K562 (cell line): ENCODE results near the gene ASCC1. TPM values are rescaled to one million over a fixed set of nuclear protein-coding genes. Genes with fewer than 3 reads are reported as not detected.

Experiments
- ADNP ChIP-seq: fragments of 200-800 bp; sonication (Bioruptor generic); IDR thresholded peaks from 2 replicates; pipeline ENCODE4 v1.6.1; 2016; ENCODE audit warnings: missing genetic modification characterization, missing compliant biosample characterization
- ARID1B ChIP-seq: fragments of 450-650 bp; IDR thresholded peaks from 2 replicates; pipeline ENCODE4 v1.6.1; 2016; ENCODE audit warnings: antibody characterized with exemption, mild to moderate bottlenecking, inconsistent platforms
- GABPA ChIP-seq: fragments of 200-800 bp; sonication (Bioruptor generic); conservative IDR thresholded peaks from 2 replicates; pipeline ENCODE4 v1.6.1; 2016; ENCODE audit warnings: low read depth, missing genetic modification characterization, missing compliant biosample characterization
- MAX ChIP-seq: sonication (generic); formaldehyde crosslinking; IDR thresholded peaks from 2 replicates; pipeline ENCODE4 v1.9.0; 2022; ENCODE audit warnings: mild to moderate bottlenecking, missing genetic modification reagents
- MLX ChIP-seq, 2 experiments: fragments of 450-650 bp in 1 of 2; sonication (generic) in 1 of 2; formaldehyde crosslinking; conservative IDR thresholded peaks; 2 replicates each; pipeline versions ENCODE4 v1.4.0 to v1.8.1; 2020 to 2022; ENCODE audit warnings: mild to moderate bottlenecking in 1 of 2, missing genetic modification reagents in 1 of 2
- PHB ChIP-seq: fragments of 250-450 bp; sonication (Bioruptor Pico); IDR thresholded peaks from 2 replicates; pipeline ENCODE4 v1.5.0; 2021
- PML ChIP-seq: IDR thresholded peaks from 2 replicates; pipeline ENCODE4 v1.6.1; 2012; ENCODE audit warnings: low read length, inconsistent platforms
- PPARD ChIP-seq: fragments of 250-450 bp; sonication (Bioruptor Pico); IDR thresholded peaks from 2 replicates; pipeline ENCODE4 v1.8.0; 2022; ENCODE audit warnings: inconsistent platforms, mild to moderate bottlenecking, moderate library complexity
- RBM14 ChIP-seq: fragments of 200-400 bp; formaldehyde crosslinking; IDR thresholded peaks from 2 replicates; pipeline ENCODE4 v1.6.1; 2018; ENCODE audit warnings: low read depth, mild to moderate bottlenecking, low read length, moderate library complexity, borderline replicate concordance; ENCODE audit not compliant: insufficient read depth
- SETDB1 ChIP-seq: IDR thresholded peaks from one replicate; pipeline ENCODE4 v1.6.1; 2012; ENCODE audit warnings: low read length, control low read depth, inconsistent platforms
- SMAD2 ChIP-seq: fragments of 150-350 bp; IDR thresholded peaks from 2 replicates; pipeline ENCODE4 v1.6.1; 2014; ENCODE audit warnings: low read depth, mild to moderate bottlenecking, low read length
- ZNF318 ChIP-seq, 2 experiments: fragments of 450-650 bp; IDR thresholded peaks; 2 replicates each; pipeline ENCODE4 v1.6.1; 2016; ENCODE audit warnings: mild to moderate bottlenecking in 2 of 2, borderline replicate concordance in 1 of 2, low read depth in 1 of 2, moderate library complexity in 1 of 2
- polyA plus RNA-seq, 8 experiments: library from polyadenylated mRNA; depleted of rRNA in 4 of 8; stranded (reverse) in 5 of 8; unstranded in 3 of 8; fragments of >200 nt; fragmentation: Nextera tagmentation in 2 of 8; fragmentation: Illumina TruSeq in 1 of 8; extraction: Ambion mirVana in 2 of 8; extraction: Trizol in 1 of 8; gene quantifications; 2 replicates each; pipeline versions ENCODE4 v1.2.1 to v1.2.3, GENCODE V29; 2011 to 2014; ENCODE audit warnings: inconsistent platforms in 1 of 8, missing spikeins in 1 of 8
- total RNA-seq, 7 experiments: library from RNA; depleted of rRNA in 6 of 7; stranded (reverse); fragments of >200 nt in 6 of 7; fragmentation: Illumina TruSeq in 2 of 7; extraction: Trizol in 2 of 7; gene quantifications; 2 replicates each; pipeline versions ENCODE4 v1.2.1 to v1.2.3, GENCODE V29; 2011 to 2021; ENCODE audit warnings: low replicate concordance in 1 of 7
- TF ChIP-seq, protein P1 (sequence below): fragments of 450-650 bp; IDR thresholded peaks from 2 replicates; pipeline ENCODE4 v1.6.1; 2016; ENCODE audit warnings: missing biosample characterization, missing genetic modification characterization
- TF ChIP-seq, protein P2 (sequence below): fragments of 450-650 bp; conservative IDR thresholded peaks from 2 replicates; pipeline ENCODE4 v1.6.1; 2016; ENCODE audit warnings: missing genetic modification characterization, low read depth, mild to moderate bottlenecking, missing compliant biosample characterization, moderate library complexity

Gene ASCC1
- total and polyA plus RNA-seq, 9 of the 15 experiments (the other 6 are each of a cell fraction or from before 2014, with no cell fraction given) = 31.7 to 73.3 (median 52.8) TPM

GRCh38 chr10:72215611-72216549, at the start of gene ASCC1, which contains the start of gene ANAPC16 (continued):
- TF ChIP-seq ZNF318 (IDR thresholded peaks at IDR 0.05; ENCODE audit: borderline replicate concordance in 1 of 2, low read depth in 1 of 2) = peak in 1 of 2 experiments; percentile 23; a peak in 1 of 4 replicates
- TF ChIP-seq PHB (CRISPR knock-in tag) = no peak
- TF ChIP-seq ARID1B = peak; percentile 46; the same call in 1 of the 2 replicates
- TF ChIP-seq, protein P1, sequence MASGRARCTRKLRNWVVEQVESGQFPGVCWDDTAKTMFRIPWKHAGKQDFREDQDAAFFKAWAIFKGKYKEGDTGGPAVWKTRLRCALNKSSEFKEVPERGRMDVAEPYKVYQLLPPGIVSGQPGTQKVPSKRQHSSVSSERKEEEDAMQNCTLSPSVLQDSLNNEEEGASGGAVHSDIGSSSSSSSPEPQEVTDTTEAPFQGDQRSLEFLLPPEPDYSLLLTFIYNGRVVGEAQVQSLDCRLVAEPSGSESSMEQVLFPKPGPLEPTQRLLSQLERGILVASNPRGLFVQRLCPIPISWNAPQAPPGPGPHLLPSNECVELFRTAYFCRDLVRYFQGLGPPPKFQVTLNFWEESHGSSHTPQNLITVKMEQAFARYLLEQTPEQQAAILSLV (tag) = no peak
- peak; percentile 92; the same call in 1 of the 2 replicates for TF ChIP-seq PML
- TF ChIP-seq PPARD (CRISPR knock-in tag) = no peak
- TF ChIP-seq, protein P2, sequence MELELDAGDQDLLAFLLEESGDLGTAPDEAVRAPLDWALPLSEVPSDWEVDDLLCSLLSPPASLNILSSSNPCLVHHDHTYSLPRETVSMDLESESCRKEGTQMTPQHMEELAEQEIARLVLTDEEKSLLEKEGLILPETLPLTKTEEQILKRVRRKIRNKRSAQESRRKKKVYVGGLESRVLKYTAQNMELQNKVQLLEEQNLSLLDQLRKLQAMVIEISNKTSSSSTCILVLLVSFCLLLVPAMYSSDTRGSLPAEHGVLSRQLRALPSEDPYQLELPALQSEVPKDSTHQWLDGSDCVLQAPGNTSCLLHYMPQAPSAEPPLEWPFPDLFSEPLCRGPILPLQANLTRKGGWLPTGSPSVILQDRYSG (tag) = 0 out of 2 replicates have a peak, but pooled peaks have one; percentile 36
- TF ChIP-seq SETDB1 = peak; percentile 82
- peak; percentile 43 for TF ChIP-seq GABPA
- no peak for TF ChIP-seq ADNP (tag)
- TF ChIP-seq RBM14 = no peak
- no peak for TF ChIP-seq SMAD2
- peak in 1 of 2 experiments; percentile 5; a peak in 1 of 4 replicates for TF ChIP-seq MLX (CRISPR knock-in tag; conservative IDR thresholded peaks at IDR 0.05)
- TF ChIP-seq MAX = peak; percentile 94
